HEK293 (cell line): ENCODE measurements around the gene PRDM15.

ENCODE experiments used
- CTCF ChIA-PET: fragments of 350-600 bp; formaldehyde crosslinking; extraction: SDS; loops from one replicate; lab custom pipeline; 2021; ENCODE audit warnings: antibody characterized with exemption; lab: Yijun Ruan, JAX
- POLR2A ChIA-PET: fragments of 300-600 bp; formaldehyde crosslinking; extraction: SDS; loops from one replicate; lab custom pipeline; 2020; ENCODE audit warnings: antibody characterized with exemption, inconsistent platforms; lab: Yijun Ruan, JAX
- H3K27ac ChIP-seq: fragments of 200-500 bp; sonication (Bioruptor generic); 2 replicates; pipeline ENCODE4 v1.5.1; 2014; ENCODE audit warnings: low read depth, low read length, control low read depth, inconsistent platforms; ENCODE audit errors: extremely low read depth
- H3K36me3 ChIP-seq, 2 experiments: fragments of 200-500 bp in 1 of 2; sonication (Bioruptor generic) in 1 of 2; 1 replicate in 1 of 2; 2 replicates in 1 of 2; pipeline ENCODE4 v1.5.1; 2014 to 2017; ENCODE audit warnings: inconsistent platforms in 2 of 2, low read length in 2 of 2; ENCODE audit not compliant: control insufficient read depth in 2 of 2, insufficient read depth in 1 of 2
- H3K4me1 ChIP-seq: fragments of 200-500 bp; sonication (Bioruptor generic); 2 replicates; pipeline ENCODE4 v1.5.1; 2014; ENCODE audit warnings: mild to moderate bottlenecking, low read length, inconsistent platforms; ENCODE audit not compliant: control insufficient read depth, insufficient read depth
- H3K4me3 ChIP-seq: 2 replicates; pipeline ENCODE4 v1.5.1; 2011; ENCODE audit warnings: low read depth, mild to moderate bottlenecking, control low read depth, low read length, moderate library complexity
- H3K9me3 ChIP-seq: fragments of 200-500 bp; sonication (Bioruptor generic); 2 replicates; pipeline ENCODE4 v1.5.1; 2014; ENCODE audit warnings: low read depth, low read length, inconsistent platforms; ENCODE audit not compliant: control insufficient read depth, insufficient read depth
- IKZF3 ChIP-seq: fragments of 450-650 bp; IDR thresholded peaks from 2 replicates; pipeline ENCODE4 v1.5.0; 2018; ENCODE audit warnings: missing biosample characterization, mild to moderate bottlenecking, missing genetic modification characterization, moderate library complexity
- KLF1 ChIP-seq: fragments of 450-650 bp; formaldehyde crosslinking; IDR thresholded peaks from 2 replicates; pipeline ENCODE4 v1.5.1; 2016; ENCODE audit warnings: missing biosample characterization, missing genetic modification characterization
- SALL2 ChIP-seq: fragments of 450-650 bp; formaldehyde crosslinking; IDR thresholded peaks from 2 replicates; pipeline ENCODE4 v1.5.0; 2017; ENCODE audit warnings: missing biosample characterization, mild to moderate bottlenecking, missing genetic modification characterization, borderline replicate concordance
- ZBTB20 ChIP-seq: fragments of 450-650 bp; formaldehyde crosslinking; IDR thresholded peaks from 2 replicates; pipeline ENCODE4 v1.5.1; 2016; ENCODE audit warnings: missing biosample characterization, missing genetic modification characterization
- ZBTB8A ChIP-seq: fragments of 450-650 bp; formaldehyde crosslinking; IDR thresholded peaks from 2 replicates; pipeline ENCODE4 v1.5.1; 2016; ENCODE audit warnings: missing biosample characterization, missing genetic modification characterization
- ZIC2 ChIP-seq: fragments of 450-650 bp; formaldehyde crosslinking; IDR thresholded peaks from 2 replicates; pipeline ENCODE4 v1.5.1; 2016; ENCODE audit warnings: missing biosample characterization, missing genetic modification characterization
- ZNF140 ChIP-seq: fragments of 450-650 bp; formaldehyde crosslinking; IDR thresholded peaks from 2 replicates; pipeline ENCODE4 v1.5.1; 2016; ENCODE audit warnings: missing biosample characterization, missing genetic modification characterization
- ZNF19 ChIP-seq: fragments of 450-650 bp; formaldehyde crosslinking; IDR thresholded peaks from 2 replicates; pipeline ENCODE4; 2016; ENCODE audit warnings: missing biosample characterization, missing genetic modification characterization, low read depth
- ZNF24 ChIP-seq: fragments of 450-650 bp; formaldehyde crosslinking; IDR thresholded peaks from 2 replicates; pipeline ENCODE4 v1.5.1; 2016; ENCODE audit warnings: missing biosample characterization, missing genetic modification characterization
- ZNF341 ChIP-seq: fragments of 450-650 bp; formaldehyde crosslinking; IDR thresholded peaks from 2 replicates; pipeline ENCODE4; 2016; ENCODE audit warnings: low read depth, missing biosample characterization, missing genetic modification characterization
- ZNF366 ChIP-seq: fragments of 450-650 bp; formaldehyde crosslinking; conservative IDR thresholded peaks from 2 replicates; pipeline ENCODE4 v1.5.1; 2016; ENCODE audit warnings: missing biosample characterization, missing genetic modification characterization
- ZNF394 ChIP-seq: fragments of 450-650 bp; formaldehyde crosslinking; IDR thresholded peaks from 2 replicates; pipeline ENCODE4 v1.5.1; 2016; ENCODE audit warnings: missing biosample characterization, missing genetic modification characterization, mild to moderate bottlenecking, moderate library complexity, borderline replicate concordance
- ZNF514 ChIP-seq: fragments of 450-650 bp; formaldehyde crosslinking; IDR thresholded peaks from 2 replicates; pipeline ENCODE4 v1.5.1; 2016; ENCODE audit warnings: missing biosample characterization, missing genetic modification characterization
- ZNF555 ChIP-seq: fragments of 450-650 bp; formaldehyde crosslinking; conservative IDR thresholded peaks from 2 replicates; pipeline ENCODE4 v1.5.1; 2017; ENCODE audit warnings: missing biosample characterization, mild to moderate bottlenecking, missing genetic modification characterization, inconsistent platforms
- ZNF560 ChIP-seq: fragments of 450-650 bp; formaldehyde crosslinking; IDR thresholded peaks from 2 replicates; pipeline ENCODE4 v1.5.1; 2017; ENCODE audit warnings: missing biosample characterization, missing genetic modification characterization, borderline replicate concordance
- ZNF561 ChIP-seq: fragments of 450-650 bp; IDR thresholded peaks from 2 replicates; pipeline ENCODE4 v1.5.1; 2018; ENCODE audit warnings: missing biosample characterization, missing genetic modification characterization, borderline replicate concordance
- ZNF585B ChIP-seq: fragments of 450-650 bp; formaldehyde crosslinking; IDR thresholded peaks from 2 replicates; pipeline ENCODE4 v1.5.1; 2016; ENCODE audit warnings: missing biosample characterization, missing genetic modification characterization
- ZNF76 ChIP-seq: fragments of 450-650 bp; formaldehyde crosslinking; IDR thresholded peaks from 2 replicates; pipeline ENCODE4; 2016; ENCODE audit warnings: low read depth, missing biosample characterization, missing genetic modification characterization, borderline replicate concordance
- ZNF792 ChIP-seq: fragments of 450-650 bp; formaldehyde crosslinking; IDR thresholded peaks from 2 replicates; pipeline ENCODE4 v1.5.1; 2016; ENCODE audit warnings: missing biosample characterization, missing genetic modification characterization
- ZSCAN16 ChIP-seq: fragments of 450-650 bp; formaldehyde crosslinking; IDR thresholded peaks from 2 replicates; pipeline ENCODE4 v1.5.1; 2016; ENCODE audit warnings: missing biosample characterization, missing genetic modification characterization
- TF ChIP-seq, protein P1 (sequence below): fragments of 450-650 bp; formaldehyde crosslinking; IDR thresholded peaks from 2 replicates; pipeline ENCODE4 v1.5.1; 2016; ENCODE audit warnings: missing biosample characterization, missing genetic modification characterization, borderline replicate concordance
- TF ChIP-seq, protein P2 (sequence below): fragments of 450-650 bp; formaldehyde crosslinking; IDR thresholded peaks from 2 replicates; pipeline ENCODE4 v1.5.1; 2016; ENCODE audit warnings: missing biosample characterization, missing genetic modification characterization, borderline replicate concordance
- TF ChIP-seq, protein P3 (sequence below): fragments of 450-650 bp; formaldehyde crosslinking; IDR thresholded peaks from 2 replicates; pipeline ENCODE4 v1.5.1; 2016; ENCODE audit warnings: missing biosample characterization, missing genetic modification characterization

The PRDM15 gene

GRCh38 chr21:41763398-41763931 lies 115.7 kb downstream of the PRDM15 start (continued):
- TF ChIP-seq ZNF561 (tag by site-specific recombination) (0 out of 2 replicates have a peak, but pooled peaks have one; percentile 23), ZNF24 (tag by site-specific recombination) (no peak), ZNF140 (tag by site-specific recombination) (no peak), ZNF19 (no peak), ZBTB8A (tag by site-specific recombination) (0 out of 2 replicates have a peak, but pooled peaks have one; percentile 11), SALL2 (tag by site-specific recombination) (no peak), ZIC2 (peak; percentile 91)
- TF ChIP-seq, protein P1, sequence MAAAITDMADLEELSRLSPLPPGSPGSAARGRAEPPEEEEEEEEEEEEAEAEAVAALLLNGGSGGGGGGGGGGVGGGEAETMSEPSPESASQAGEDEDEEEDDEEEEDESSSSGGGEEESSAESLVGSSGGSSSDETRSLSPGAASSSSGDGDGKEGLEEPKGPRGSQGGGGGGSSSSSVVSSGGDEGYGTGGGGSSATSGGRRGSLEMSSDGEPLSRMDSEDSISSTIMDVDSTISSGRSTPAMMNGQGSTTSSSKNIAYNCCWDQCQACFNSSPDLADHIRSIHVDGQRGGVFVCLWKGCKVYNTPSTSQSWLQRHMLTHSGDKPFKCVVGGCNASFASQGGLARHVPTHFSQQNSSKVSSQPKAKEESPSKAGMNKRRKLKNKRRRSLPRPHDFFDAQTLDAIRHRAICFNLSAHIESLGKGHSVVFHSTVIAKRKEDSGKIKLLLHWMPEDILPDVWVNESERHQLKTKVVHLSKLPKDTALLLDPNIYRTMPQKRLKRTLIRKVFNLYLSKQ (tag by site-specific recombination), result no peak

GRCh38 chr21:41762753-41763152 lies 116.4 kb downstream of the PRDM15 start:
- CTCF ChIA-PET, result interaction anchor here (1.1 to 2.9 kb wide), 4 partner anchors 15 to 150 kb away, joined by 3 to 13 read pairs (median 6); no protein-coding TSS in a partner anchor
- H3K4me3 ChIP-seq, result no peak overlapping the region
- peaks cover 37% of the 10 kb centered on the region for H3K4me1 ChIP-seq
- no peaks in the 10 kb centered on the region for H3K36me3 ChIP-seq
- POLR2A ChIA-PET, result interaction anchor here (1.0 kb wide), 1 partner anchor 14 kb away, joined by 3 read pairs; no protein-coding TSS in a partner anchor
- no peaks in the 10 kb centered on the region for H3K9me3 ChIP-seq
- TF ChIP-seq ZNF560 (tag by site-specific recombination) (no peak), ZNF366 (tag by site-specific recombination) (no peak), ZSCAN16 (tag by site-specific recombination) (no peak), ZNF514 (tag by site-specific recombination) (no peak), ZNF792 (no peak)
- TF ChIP-seq, protein P2, sequence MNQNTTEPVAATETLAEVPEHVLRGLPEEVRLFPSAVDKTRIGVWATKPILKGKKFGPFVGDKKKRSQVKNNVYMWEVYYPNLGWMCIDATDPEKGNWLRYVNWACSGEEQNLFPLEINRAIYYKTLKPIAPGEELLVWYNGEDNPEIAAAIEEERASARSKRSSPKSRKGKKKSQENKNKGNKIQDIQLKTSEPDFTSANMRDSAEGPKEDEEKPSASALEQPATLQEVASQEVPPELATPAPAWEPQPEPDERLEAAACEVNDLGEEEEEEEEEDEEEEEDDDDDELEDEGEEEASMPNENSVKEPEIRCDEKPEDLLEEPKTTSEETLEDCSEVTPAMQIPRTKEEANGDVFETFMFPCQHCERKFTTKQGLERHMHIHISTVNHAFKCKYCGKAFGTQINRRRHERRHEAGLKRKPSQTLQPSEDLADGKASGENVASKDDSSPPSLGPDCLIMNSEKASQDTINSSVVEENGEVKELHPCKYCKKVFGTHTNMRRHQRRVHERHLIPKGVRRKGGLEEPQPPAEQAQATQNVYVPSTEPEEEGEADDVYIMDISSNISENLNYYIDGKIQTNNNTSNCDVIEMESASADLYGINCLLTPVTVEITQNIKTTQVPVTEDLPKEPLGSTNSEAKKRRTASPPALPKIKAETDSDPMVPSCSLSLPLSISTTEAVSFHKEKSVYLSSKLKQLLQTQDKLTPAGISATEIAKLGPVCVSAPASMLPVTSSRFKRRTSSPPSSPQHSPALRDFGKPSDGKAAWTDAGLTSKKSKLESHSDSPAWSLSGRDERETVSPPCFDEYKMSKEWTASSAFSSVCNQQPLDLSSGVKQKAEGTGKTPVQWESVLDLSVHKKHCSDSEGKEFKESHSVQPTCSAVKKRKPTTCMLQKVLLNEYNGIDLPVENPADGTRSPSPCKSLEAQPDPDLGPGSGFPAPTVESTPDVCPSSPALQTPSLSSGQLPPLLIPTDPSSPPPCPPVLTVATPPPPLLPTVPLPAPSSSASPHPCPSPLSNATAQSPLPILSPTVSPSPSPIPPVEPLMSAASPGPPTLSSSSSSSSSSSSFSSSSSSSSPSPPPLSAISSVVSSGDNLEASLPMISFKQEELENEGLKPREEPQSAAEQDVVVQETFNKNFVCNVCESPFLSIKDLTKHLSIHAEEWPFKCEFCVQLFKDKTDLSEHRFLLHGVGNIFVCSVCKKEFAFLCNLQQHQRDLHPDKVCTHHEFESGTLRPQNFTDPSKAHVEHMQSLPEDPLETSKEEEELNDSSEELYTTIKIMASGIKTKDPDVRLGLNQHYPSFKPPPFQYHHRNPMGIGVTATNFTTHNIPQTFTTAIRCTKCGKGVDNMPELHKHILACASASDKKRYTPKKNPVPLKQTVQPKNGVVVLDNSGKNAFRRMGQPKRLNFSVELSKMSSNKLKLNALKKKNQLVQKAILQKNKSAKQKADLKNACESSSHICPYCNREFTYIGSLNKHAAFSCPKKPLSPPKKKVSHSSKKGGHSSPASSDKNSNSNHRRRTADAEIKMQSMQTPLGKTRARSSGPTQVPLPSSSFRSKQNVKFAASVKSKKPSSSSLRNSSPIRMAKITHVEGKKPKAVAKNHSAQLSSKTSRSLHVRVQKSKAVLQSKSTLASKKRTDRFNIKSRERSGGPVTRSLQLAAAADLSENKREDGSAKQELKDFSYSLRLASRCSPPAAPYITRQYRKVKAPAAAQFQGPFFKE, result no peak
- no peak overlapping the region for H3K27ac ChIP-seq

DNA sequence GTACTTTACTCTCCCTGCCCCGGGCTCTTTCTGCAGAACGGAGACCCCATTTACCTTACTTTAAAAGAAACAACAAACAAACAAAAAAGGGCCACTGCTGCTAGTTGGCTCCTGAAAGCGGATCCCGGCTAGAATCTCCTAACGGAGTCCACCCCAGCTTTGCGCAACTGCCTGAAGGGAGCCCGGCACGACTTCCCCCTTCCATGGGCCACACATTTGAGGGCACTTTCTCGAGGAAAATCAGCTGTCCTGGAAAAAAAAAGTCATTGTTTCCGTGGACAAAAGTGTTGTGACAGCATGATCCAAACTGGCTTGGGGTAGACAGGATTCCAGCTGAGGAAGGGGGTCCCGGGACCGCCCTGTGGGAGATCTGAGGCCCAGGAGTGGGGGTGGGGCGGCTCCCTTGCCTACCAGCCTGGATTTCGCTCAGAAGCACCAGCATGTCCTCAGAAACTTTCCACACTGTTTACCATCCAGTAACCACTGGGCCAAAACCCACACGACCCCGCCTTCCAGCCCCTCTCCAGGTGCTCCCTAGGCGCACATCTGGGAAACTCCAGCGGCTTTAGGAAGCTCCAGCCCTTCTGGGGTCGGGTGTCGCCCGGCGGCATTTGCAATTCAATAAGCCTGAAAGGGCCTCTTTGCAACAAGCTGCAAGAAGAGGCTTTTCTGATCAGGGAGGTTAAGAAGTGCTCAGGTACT lies 117.1 kb downstream of the PRDM15 start:
- POLR2A ChIA-PET, result interaction anchor here (0.8 kb wide), 2 partner anchors 23 to 113 kb away, joined by 3 to 6 read pairs; no protein-coding TSS in a partner anchor
- Histone ChIP-seq H3K9me3 (no peaks in the 10 kb centered on the region), H3K4me3 (no peak overlapping the region), H3K36me3 (peaks cover 0 to 2% of the 10 kb centered on the region in 2 experiments; a peak in 1 of 3 replicates), H3K4me1 (peaks cover 31% of the 10 kb centered on the region), H3K27ac (no peak overlapping the region; the same call in 1 of the 2 replicates)
- CTCF ChIA-PET, result interaction anchor here (0.6 to 2.9 kb wide), 7 partner anchors 10 to 149 kb away, joined by 3 to 13 read pairs (median 4); no protein-coding TSS in a partner anchor
- peak; percentile 52; the same call in 1 of the 2 replicates for TF ChIP-seq KLF1 (tag by site-specific recombination)
- no peak for TF ChIP-seq ZNF555
- TF ChIP-seq ZNF394, result peak; percentile 80
- TF ChIP-seq, protein P3, sequence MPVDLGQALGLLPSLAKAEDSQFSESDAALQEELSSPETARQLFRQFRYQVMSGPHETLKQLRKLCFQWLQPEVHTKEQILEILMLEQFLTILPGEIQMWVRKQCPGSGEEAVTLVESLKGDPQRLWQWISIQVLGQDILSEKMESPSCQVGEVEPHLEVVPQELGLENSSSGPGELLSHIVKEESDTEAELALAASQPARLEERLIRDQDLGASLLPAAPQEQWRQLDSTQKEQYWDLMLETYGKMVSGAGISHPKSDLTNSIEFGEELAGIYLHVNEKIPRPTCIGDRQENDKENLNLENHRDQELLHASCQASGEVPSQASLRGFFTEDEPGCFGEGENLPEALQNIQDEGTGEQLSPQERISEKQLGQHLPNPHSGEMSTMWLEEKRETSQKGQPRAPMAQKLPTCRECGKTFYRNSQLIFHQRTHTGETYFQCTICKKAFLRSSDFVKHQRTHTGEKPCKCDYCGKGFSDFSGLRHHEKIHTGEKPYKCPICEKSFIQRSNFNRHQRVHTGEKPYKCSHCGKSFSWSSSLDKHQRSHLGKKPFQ (tag by site-specific recombination), result no peak
- peak; percentile 41; the same call in 1 of the 2 replicates for TF ChIP-seq ZIC2
- no peak for TF ChIP-seq ZNF585B
- TF ChIP-seq ZNF76 (tag by site-specific recombination), result no peak
- TF ChIP-seq ZNF341 (tag by site-specific recombination), result peak; percentile 33
- peak; percentile 88 for TF ChIP-seq IKZF3 (tag by site-specific recombination)
- TF ChIP-seq ZNF561 (tag by site-specific recombination), result peak; percentile 38
- peak; percentile 53; the same call in 1 of the 2 replicates for TF ChIP-seq ZBTB8A (tag by site-specific recombination)
- peak; percentile 5; the same call in 1 of the 2 replicates for TF ChIP-seq ZBTB20 (tag by site-specific recombination)
